Fibroblast of skin of right biceps (primary cell): ENCODE measurements around the gene SYN1.
"Not testable (repeated sequence)": the region's sequence is repeated elsewhere in the genome, so short reads cannot be mapped to it uniquely, and the experiment has no call there.

Experiments
- DNase-seq: peaks from one replicate; pipeline ENCODE4 v3.0.0-alpha.2; 2013

SYN1 gene

GRCh38 chrX:47633689-47634590, 14.3 kb upstream of the SYN1 start:
- DNase-seq = no peak

GRCh38 chrX:47632666-47633065, 13.0 kb upstream of the SYN1 start:
- no peak for DNase-seq

DNA sequence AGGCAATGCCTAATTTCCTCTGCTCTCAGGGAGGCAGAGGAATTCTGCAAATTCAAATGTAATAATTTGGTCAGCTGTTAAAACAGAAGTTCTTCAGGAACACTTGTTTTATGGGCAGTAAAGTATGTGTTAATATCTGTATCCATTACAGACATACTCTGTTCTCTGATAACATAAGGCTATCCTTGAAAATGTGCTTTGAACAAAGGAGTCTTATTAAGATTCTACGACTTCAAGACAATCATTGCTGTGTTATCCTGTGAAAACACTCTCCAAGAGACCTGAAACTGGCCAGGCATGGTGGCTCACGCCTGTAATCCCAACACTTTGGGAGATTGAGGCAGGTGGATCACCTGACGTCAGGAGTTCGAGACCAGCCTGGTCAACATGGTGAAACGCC, 12.0 kb upstream of the SYN1 start:
- DNase-seq = no peak

DNA sequence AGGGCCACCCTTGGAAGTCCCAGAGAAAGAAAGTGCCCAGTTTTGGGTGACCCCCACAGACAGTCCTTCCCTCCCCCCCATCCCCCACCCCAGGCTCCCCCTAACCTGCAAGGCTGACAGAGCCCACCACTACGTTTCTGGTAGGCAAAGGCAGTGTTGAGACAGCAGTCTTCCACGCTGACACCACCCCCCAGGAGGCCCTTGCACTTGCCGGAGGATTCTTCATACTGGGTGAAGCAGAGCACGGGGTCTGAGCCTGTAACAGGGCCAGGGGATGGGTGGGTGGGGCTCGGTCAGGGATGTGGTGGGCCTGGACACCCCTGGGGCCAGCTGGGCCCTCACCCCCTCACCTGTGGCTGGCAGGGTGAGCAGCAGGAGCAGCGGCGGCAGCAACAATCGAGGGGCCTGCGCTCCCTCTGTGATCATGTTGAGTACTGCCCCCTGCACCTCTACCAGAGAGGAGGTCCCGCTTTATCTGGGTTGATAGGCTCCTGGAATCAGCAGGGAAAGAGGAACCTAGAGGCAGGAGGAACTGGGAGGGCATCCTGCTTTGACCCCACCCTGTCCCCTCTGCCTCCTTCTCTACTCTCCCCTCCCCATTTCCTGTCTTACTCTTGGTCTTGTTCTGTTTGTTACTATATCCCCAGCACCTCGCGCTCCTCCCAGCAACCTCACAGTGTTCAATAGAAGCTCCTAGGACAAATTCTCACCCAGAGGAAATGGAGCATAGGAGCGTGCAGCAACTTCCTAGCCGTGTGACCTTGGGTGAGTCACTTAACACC, 10.0 kb upstream of the SYN1 start, which contains the start of gene CFP:
Gene CFP, minus strand, starts transcription at position 512 of the 782 bp plus-strand sequence. Its CDS starts 86 bp downstream, at position 426.
- DNase-seq = no peak

DNA sequence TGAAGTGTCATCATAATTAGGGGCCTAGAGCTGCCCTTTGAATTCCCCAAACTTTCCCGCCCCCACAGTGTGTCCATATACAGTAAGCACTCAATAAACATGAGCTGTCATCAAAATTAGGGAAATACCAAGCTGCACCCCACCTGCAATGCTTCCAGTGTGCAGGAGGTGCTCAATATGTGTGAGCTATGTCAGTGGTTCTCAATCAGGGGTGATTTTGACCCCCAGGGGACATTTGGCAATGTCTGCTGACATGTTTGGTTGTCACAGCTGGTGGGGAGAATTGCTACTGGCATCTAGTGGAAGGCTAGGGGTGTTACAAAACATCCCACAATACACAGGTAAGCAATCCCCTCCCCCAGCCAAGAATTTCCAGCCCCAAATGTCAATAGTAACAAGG, 9.3 kb upstream of the SYN1 start:
- no peak for DNase-seq

- no peak for DNase-seq
These were observed 5.7 kb upstream of the SYN1 start for GRCh38 chrX:47625365-47625764.

- DNase-seq = peak; percentile 76
These were observed 3.9 kb upstream of the SYN1 start for GRCh38 chrX:47623540-47624027.

- DNase-seq = no peak
These were observed 2.2 kb upstream of the SYN1 start for GRCh38 chrX:47621851-47622250.

- no peak for DNase-seq
These were observed 637 bp upstream of the SYN1 start for GRCh38 chrX:47620303-47620685.

DNA sequence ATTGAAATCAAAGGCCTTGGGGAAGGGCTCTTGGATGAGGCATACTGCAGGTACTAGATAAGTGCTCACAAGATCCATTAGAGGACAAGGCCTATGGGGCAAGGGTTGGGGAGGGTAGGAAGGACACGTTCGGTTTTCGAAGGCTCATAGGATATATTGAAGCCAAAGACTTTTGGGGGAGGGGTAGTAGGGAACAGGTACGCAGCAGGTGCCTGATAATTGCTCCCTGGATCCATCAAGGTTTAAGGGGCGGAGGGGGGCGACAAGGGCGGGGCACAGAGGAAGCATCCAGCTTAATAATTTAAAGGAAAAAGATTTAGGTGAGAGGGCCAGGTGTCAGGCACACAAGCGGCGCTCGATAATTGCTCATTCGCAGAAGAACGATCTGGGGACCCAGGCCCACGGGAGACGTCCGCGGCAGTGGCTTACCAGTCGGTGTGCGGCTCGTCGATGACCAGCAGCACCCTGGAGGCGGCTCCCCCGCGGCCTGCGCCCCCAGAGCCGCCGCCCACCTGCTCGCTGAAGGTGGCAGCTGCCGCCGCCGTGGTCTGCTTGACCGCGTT, 653 bp downstream of the SYN1 start:
- DNase-seq = no peak

GRCh38 chrX:47614618-47615017, 5.0 kb downstream of the SYN1 start:
- no peak for DNase-seq

GRCh38 chrX:47613082-47613481, 6.6 kb downstream of the SYN1 start:
- DNase-seq = no peak

GRCh38 chrX:47612418-47612817, 7.2 kb downstream of the SYN1 start:
- DNase-seq = no peak

GRCh38 chrX:47611926-47612325, 7.7 kb downstream of the SYN1 start:
- DNase-seq = no peak

DNA sequence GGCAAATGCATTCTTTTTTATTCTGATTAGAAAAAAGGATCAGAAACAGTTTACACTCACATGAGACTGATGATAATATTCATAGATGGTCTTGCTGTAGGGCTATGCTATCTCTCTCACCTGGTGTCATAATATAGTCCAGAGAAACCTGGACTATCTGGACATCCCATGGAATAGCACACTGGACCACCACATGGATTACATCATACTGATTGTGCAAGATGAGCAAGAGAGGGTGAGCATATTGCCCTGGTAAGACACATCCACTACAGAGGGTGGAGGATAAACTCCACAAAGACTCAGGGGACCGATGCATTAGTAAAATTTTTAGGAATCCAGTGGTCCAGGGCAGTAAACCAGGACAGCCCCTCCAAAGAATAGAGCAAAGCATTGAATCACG, 8.2 kb downstream of the SYN1 start:
- no peak for DNase-seq

DNA sequence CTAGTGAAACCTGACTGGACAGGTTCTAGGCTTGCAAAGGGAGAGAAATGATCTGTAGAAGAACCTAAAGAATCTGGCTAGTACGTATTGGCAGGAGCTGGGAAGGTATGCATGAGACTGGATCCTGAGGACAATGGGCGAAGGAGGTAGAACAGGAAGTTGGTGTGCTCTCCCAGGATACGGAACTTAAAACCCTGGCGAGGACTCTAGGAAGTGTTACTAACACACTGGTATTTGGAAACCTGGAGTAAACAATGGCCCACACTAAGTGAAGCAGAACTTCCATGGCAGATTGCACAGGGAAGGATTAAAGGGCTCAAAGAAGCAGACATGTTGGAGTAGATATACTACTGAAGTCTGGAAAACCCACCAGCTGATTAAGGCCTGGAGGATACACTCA, 9.1 kb downstream of the SYN1 start:
- no peak for DNase-seq

DNA sequence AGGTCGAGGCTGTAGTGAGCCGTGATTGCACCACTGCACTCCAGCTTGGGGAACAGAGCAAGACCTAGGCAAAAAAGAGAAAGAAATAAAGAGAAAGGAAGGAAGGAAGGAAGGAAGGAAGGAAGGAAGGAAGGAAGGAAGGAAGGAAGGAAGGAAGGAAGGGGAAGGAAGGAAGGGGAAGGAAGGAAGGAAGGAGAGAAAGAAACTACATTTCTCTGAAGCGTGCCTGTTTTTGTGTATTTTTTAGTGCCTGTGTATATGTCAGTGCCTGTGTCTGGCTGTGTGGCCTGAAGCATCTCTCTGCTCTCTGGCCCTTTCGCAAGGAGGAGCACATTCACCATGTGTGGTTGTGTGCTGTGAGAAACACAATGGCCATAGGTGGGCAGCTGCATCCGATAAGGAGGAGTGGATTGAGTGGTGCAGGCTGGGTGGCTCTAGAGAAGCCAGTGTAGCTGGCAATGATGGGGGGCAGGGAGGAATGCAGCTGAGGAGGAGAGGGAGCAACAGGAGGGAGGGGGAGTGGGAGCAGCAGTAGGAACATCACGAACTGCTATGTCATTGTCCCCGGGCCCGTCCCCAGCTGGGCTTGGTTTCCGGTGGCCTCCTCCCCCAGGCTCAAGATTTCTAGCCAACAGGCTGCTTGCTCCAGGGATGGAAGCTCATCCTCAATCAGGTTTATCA, 11.4 kb downstream of the SYN1 start:
- DNase-seq = no peak

DNA sequence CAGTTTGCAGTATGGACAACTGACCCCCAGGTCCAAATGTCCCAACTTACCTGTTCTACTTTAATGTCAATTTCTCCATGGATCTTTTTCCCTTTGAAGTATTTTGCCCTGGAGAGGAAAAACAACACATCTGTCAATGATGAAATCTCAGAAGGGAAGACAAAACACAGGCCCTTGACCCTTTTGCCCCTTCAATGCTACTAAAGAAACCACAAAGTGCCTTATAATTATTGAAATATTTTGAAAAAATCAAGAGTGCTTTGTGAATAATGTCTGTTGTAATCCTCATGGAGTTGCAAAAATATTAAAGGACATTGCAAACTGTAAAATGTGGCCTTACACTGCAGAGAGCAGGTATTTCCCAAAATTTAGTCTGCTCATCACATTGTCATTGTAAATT, 12.6 kb downstream of the SYN1 start:
- no peak for DNase-seq

DNA sequence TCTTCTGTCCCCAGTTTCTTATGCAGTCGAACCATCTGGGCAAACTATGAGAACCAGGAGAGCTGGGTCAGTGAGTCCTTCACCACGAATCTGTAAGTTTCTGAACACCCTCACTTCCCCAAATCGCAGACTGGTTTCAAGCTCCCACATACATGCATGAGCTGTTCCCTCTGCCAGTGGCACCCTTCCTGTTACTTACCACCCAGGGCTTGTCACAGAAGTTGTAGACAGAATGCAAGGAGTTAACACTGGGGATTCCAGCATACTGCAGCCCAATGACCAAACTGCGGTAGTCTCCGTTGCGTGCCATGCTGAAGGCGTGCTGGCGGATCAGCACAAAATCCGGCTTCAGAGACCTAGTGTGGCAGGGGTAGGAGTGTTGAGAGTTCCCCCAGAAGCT, 14.6 kb downstream of the SYN1 start:
- DNase-seq = no peak

- DNase-seq = not testable (repeated sequence)
These were observed 16.5 kb downstream of the SYN1 start for GRCh38 chrX:47603125-47603524.

DNA sequence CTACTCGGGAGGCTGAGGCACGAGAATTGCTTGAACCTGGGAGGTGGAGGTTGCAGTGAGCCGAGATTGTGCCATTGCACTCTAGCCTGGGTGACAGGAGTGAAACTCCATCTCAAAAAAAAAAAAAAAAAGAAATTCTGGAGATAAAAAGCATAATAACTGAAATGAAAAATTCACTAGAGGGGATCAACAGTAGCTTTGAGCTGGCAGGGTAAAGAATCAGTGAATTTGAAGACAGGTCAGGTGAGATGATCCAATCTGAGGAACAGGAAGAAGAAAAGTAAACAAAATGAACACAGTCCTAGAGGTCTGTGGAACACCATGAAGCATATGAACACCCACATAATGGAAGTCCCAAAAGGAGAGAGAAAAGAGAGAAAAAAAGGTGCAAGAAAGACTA, 22.4 kb downstream of the SYN1 start:
- DNase-seq = no peak

DNA sequence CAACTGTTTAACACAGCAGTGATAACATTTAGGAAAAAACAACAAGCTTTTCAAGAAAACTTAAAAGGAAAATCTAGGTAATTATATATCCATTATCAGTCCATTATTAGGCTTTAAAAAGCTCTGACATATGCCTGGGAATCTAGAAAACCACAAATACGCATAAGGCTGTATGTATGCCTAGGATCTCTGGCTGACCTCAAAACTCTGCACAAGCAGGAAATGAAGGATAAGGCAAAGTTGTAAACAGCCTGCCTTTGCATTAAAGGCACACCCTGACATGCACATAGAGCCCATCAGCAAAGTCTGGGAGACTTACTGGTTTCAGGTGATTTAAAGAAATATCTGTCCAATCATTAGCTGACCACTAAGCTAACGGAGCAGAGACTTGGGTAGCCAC, 23.4 kb downstream of the SYN1 start:
- no peak for DNase-seq

DNA sequence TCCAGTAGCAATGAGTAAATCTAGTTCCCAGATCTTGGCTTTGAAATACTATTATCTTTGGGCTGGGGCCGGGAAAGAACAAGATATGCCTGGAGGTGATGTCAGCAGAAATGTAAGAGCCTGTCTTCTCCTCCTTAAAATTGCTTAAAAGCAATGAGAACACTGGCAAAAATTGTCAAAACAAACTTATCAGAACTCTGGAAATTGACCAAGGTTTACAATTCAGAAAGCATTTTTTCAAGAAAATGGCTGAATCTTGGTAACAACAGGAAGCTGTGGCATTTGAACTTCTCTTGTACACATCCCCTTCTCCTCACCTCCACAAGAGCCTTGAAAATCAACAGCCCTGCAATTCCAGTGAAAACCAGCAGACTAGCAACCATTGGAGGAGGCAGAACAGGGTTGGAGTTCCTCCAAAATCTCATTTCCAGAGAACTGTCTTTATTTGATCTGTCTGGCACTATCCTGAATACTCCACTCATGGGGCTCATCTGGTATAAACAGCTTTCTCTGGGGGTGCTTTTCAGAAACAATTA, 23.9 kb downstream of the SYN1 start:
- DNase-seq = peak; percentile 56
